ENCODE results near the gene TTC39C. TPM values are rescaled to one million over a fixed set of nuclear protein-coding genes. Genes with fewer than 3 reads are reported as not detected.
"Not testable (repeated sequence)": the region's sequence is repeated elsewhere in the genome, so short reads cannot be mapped to it uniquely, and the experiment has no call there.

TTC39C gene
- total RNA-seq, 4 donors from 2014 or later = 10.6 to 25.4 (median 12.9) TPM

- 93 to 97% methylated on average over 6 of the region's 6 CpGs for WGBS, 2 donors
- TF ChIP-seq, protein P1, sequence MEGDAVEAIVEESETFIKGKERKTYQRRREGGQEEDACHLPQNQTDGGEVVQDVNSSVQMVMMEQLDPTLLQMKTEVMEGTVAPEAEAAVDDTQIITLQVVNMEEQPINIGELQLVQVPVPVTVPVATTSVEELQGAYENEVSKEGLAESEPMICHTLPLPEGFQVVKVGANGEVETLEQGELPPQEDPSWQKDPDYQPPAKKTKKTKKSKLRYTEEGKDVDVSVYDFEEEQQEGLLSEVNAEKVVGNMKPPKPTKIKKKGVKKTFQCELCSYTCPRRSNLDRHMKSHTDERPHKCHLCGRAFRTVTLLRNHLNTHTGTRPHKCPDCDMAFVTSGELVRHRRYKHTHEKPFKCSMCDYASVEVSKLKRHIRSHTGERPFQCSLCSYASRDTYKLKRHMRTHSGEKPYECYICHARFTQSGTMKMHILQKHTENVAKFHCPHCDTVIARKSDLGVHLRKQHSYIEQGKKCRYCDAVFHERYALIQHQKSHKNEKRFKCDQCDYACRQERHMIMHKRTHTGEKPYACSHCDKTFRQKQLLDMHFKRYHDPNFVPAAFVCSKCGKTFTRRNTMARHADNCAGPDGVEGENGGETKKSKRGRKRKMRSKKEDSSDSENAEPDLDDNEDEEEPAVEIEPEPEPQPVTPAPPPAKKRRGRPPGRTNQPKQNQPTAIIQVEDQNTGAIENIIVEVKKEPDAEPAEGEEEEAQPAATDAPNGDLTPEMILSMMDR (IDR thresholded peaks at IDR 0.05) = no peak
- no peak for TF ChIP-seq POLR2A (IDR thresholded peaks at IDR 0.05)
- intact Hi-C loops (cut with DNase I) = no loop called here
- no peak overlapping the region for H3K27ac ChIP-seq
- H3K9me3 ChIP-seq = no peaks in the 10 kb centered on the region
- no peaks in the 10 kb centered on the region for H3K27me3 ChIP-seq
- H3K36me3 ChIP-seq = no peaks in the 10 kb centered on the region
- H3K4me1 ChIP-seq = no peaks in the 10 kb centered on the region
- no peak overlapping the region for H3K4me3 ChIP-seq (replicated peaks in 1 of 3)
- no peak for DNase-seq
These were observed 8.7 kb downstream of the TTC39C start for GRCh38 chr18:24023185-24023814.

DNA sequence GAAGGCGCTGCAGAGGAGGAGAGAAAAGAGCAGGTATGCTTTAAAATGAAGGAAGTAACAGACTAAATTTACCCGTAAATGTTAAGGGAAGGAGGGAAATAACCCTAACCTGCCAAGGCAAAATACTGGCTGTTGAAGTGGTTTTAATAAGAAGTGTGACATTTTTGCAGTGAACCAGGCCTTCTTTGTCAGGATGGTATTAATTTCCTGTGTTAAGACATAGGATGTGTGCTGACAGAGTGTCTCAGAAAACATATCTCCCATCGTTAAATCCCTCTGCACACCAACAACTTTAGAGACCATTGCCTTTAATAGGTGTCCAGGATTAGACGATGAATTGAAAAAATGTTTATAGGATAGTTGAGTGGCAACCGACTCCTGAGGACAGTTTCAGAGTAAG is 9.9 kb downstream of the TTC39C start:
- 91 to 93% methylated on average over 5 of the region's 5 CpGs for WGBS, 2 donors
- intact Hi-C loops (cut with DNase I) = no loop called here
- H3K4me1 ChIP-seq = no peaks in the 10 kb centered on the region
- no peaks in the 10 kb centered on the region for H3K36me3 ChIP-seq
- no peak overlapping the region for H3K27ac ChIP-seq
- no peak overlapping the region for H3K4me3 ChIP-seq (replicated peaks in 1 of 3)
- DNase-seq = no peak
- H3K27me3 ChIP-seq = no peaks in the 10 kb centered on the region
- H3K9me3 ChIP-seq = no peaks in the 10 kb centered on the region
- TF ChIP-seq, protein P1 (IDR thresholded peaks at IDR 0.05) = no peak
- no peak for TF ChIP-seq POLR2A (IDR thresholded peaks at IDR 0.05)

DNA sequence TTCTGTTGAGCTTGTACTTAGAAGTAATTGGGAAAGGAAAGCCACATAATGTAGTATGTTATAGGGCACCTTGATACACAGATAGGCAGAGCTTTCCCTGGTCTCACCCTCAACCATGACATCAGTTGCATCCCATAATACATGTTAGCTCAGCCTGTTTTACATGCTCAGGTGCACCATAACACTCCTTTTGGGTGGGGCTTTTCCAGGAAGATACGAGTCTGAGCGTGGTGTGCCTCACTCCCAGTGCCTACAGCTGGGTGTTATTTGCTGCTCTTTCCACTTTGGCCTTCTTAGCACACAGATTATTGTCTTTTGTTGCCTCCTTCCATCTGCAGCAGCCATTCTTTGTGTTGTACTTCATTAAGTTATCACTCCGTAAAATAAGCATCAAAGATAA is 11.9 kb downstream of the TTC39C start:
- TF ChIP-seq, protein P1 (IDR thresholded peaks at IDR 0.05) = no peak
- TF ChIP-seq POLR2A (IDR thresholded peaks at IDR 0.05) = no peak
- WGBS, 2 donors = 94 to 100% methylated on average over 3 of the region's 3 CpGs
- Histone ChIP-seq H3K4me3 (replicated peaks in 1 of 3) (no peak overlapping the region), H3K27ac (no peak overlapping the region), H3K4me1 (no peaks in the 10 kb centered on the region), H3K9me3 (no peaks in the 10 kb centered on the region), H3K36me3 (no peaks in the 10 kb centered on the region), H3K27me3 (no peaks in the 10 kb centered on the region)
- no peak for DNase-seq
- intact Hi-C loops (cut with DNase I) = no loop called here

DNA sequence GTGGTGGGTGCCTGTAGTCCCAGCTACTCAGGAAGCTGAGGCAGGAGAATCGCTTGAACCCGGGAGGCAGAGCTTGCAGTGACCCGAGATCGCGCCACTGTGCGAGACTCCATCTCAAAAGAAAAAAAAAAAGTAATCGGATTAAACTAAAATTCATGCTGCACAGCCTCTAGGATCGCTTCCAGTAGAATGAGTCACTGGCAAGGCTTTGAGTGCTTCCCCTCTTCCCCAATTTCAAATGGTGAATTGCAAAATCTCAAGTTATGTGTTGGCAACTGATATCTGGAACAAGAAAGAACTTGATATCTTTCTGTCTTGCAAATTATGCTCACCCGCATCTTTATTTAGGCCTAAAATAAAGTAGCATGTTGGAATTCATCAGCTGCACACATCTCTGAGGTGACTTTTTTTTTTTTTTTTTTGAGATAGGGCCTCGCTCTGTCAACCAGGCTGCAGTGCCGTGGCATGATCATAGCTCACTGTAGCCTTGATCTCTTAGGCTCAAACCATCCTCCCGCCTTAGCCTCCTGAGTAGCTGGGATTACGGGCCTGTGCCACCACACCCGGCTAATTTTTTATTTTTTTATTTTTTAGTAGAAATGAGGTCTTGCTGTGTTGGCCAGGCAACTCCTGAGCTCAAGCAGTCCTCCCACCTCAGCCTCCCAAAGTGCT is 12.7 kb downstream of the TTC39C start:
- H3K4me3 ChIP-seq (replicated peaks in 1 of 3) = no peak overlapping the region

DNA sequence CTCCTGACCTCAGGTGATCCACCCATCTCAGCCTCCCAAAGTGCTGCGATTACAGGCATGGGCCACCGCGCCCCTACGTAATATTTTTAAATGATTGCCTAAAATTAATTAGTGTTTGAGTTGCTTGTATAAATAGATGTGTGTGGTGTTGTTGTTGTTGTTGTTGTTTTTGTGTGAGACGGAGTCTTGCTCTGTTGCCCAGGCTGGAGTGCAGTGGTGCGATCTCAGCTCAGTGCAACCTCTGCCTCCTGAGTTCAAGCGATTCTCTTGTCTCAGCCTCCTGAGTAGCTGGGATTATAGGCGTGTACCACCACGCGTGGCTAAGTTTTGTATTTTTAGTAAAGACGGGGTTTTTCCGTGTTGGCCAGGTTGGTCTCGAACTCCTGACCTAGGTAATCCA is 14.4 kb downstream of the TTC39C start:
- WGBS, 2 donors = 91 to 96% methylated on average over 13 of the region's 13 CpGs
- H3K4me3 ChIP-seq (replicated peaks in 1 of 3); intact Hi-C loops (cut with DNase I); H3K4me1 ChIP-seq; H3K27me3 ChIP-seq; H3K36me3 ChIP-seq; DNase-seq; H3K27ac ChIP-seq; H3K9me3 ChIP-seq: not testable (repeated sequence)

More for the DNA sequence above, 12.7 kb downstream of the TTC39C start:
- 79 to 84% methylated on average over 14 of the region's 14 CpGs for WGBS, 2 donors
- no peaks in the 10 kb centered on the region for H3K36me3 ChIP-seq
- intact Hi-C loops (cut with DNase I) = no loop called here
- TF ChIP-seq, protein P1 (IDR thresholded peaks at IDR 0.05) = no peak
- TF ChIP-seq POLR2A (IDR thresholded peaks at IDR 0.05) = no peak
- H3K9me3 ChIP-seq = no peaks in the 10 kb centered on the region
- no peak for DNase-seq
- no peaks in the 10 kb centered on the region for H3K27me3 ChIP-seq
- H3K27ac ChIP-seq = no peak overlapping the region
- H3K4me1 ChIP-seq = no peaks in the 10 kb centered on the region

All from thyroid gland (tissue), 4 donors.